Mucosa of descending colon (tissue), 3 donors: ENCODE data around the gene PGLYRP1. TPM values are rescaled to one million over a fixed set of nuclear protein-coding genes. Genes with fewer than 3 reads are reported as not detected.

Experiments
- ATAC-seq: fragments of 200-7000 bp; cut with Tn5 transposase; one replicate; pipeline ENCODE4 v1.9.1; 2020; ENCODE audit warnings: mild to moderate bottlenecking, moderate library complexity
- DNase-seq, 3 donors: peaks; one replicate each; pipeline ENCODE4 v3.0.0-alpha.2; 2020
- H3K36me3 ChIP-seq: fragments of 200-600 bp; one replicate; pipeline ENCODE4 v1.8.0; 2021; ENCODE audit warnings: low read depth, mild to moderate bottlenecking
- H3K4me1 ChIP-seq: fragments of 200-600 bp; one replicate; pipeline ENCODE4 v1.8.0; 2021; ENCODE audit warnings: low read depth, mild to moderate bottlenecking
- H3K4me3 ChIP-seq: fragments of 200-600 bp; one replicate; pipeline ENCODE4 v1.8.0; 2021; ENCODE audit warnings: mild to moderate bottlenecking
- H3K9me3 ChIP-seq: fragments of 200-600 bp; one replicate; pipeline ENCODE4 v1.8.0; 2021; ENCODE audit warnings: mild to moderate bottlenecking
- CTCF ChIP-seq: fragments of 200-600 bp; IDR thresholded peaks from one replicate; pipeline ENCODE4 v1.8.0; 2022; ENCODE audit warnings: antibody characterized with exemption, mild to moderate bottlenecking
- intact Hi-C, 2 donors: fragments of 100-400 bp; cut with DNase I in 1 of 2; cut with micrococcal nuclease in 1 of 2; formaldehyde crosslinking; loops; one replicate each; pipeline versions ENCODE4 v1.11.0 to v1.11.1; 2022; cut with DNase I, micrococcal nuclease
- total RNA-seq, 3 donors: library from RNA; stranded (reverse); fragmentation: NEBNext Ultra II Directional in 2 of 3; extraction: Animal tissue kit (Norgen Biotek cat#: 25700) in 2 of 3; gene quantifications; one replicate each; pipeline versions ENCODE4 v1.2.1 to v1.2.4, GENCODE V29; 2021 to 2023
- donor health status: DM: no; HTN: no; CAD: no; lungs with moderate emphysema.
- donor health status: DM: no; HTN: no; CAD: no.
- donor health status: DM: no; HTN: yes; CAD: no.

The PGLYRP1 gene
- total RNA-seq, 3 donors from 2014 or later, result not detected

- ATAC-seq (no peak), DNase-seq (no peak)
- intact Hi-C loops, result no loop called here
- H3K36me3 ChIP-seq, result no peaks in the 10 kb centered on the region
- no peaks in the 10 kb centered on the region for H3K4me1 ChIP-seq
- H3K9me3 ChIP-seq, result no peaks in the 10 kb centered on the region
- no peak overlapping the region for H3K4me3 ChIP-seq
- no peak for TF ChIP-seq CTCF
These were observed 44.7 kb downstream of the PGLYRP1 start for GRCh38 chr19:45978156-45978555.

GRCh38 chr19:45976178-45976577 is 46.7 kb downstream of the PGLYRP1 start:
- no peak overlapping the region for H3K4me3 ChIP-seq
- no peaks in the 10 kb centered on the region for H3K36me3 ChIP-seq
- no peak for DNase-seq
- H3K9me3 ChIP-seq, result no peaks in the 10 kb centered on the region
- intact Hi-C loops, result no loop called here
- TF ChIP-seq CTCF, result no peak
- H3K4me1 ChIP-seq, result peaks cover 2% of the 10 kb centered on the region
- no peak for ATAC-seq

GRCh38 chr19:45975306-45976070 is 47.4 kb downstream of the PGLYRP1 start:
- H3K36me3 ChIP-seq, result no peaks in the 10 kb centered on the region
- intact Hi-C loops, result no loop called here
- peaks cover 2% of the 10 kb centered on the region for H3K4me1 ChIP-seq
- DNase-seq (no peak), ATAC-seq (no peak)
- no peaks in the 10 kb centered on the region for H3K9me3 ChIP-seq
- no peak for TF ChIP-seq CTCF
- H3K4me3 ChIP-seq, result no peak overlapping the region

- Histone ChIP-seq H3K4me3 (no peak within 1 kb of the TSS), H3K9me3 (no peaks in the 10 kb centered on the region), H3K36me3 (no peaks in the 10 kb centered on the region), H3K4me1 (peaks cover 2% of the 10 kb centered on the region)
- intact Hi-C loops, result no loop called here
- no peak for TF ChIP-seq CTCF
- ATAC-seq (peak; percentile 55), DNase-seq (peak; percentile 32 to 57 (median 54))
These were observed 49.1 kb downstream of the PGLYRP1 start, which contains the start of gene NOVA2 for GRCh38 chr19:45973553-45974338. TSS of gene NOVA2 (minus strand) at chr19:45973865. CDS start at chr19:45973351, 514 bp downstream.

GRCh38 chr19:45972947-45973540 is 49.8 kb downstream of the PGLYRP1 start:
- ATAC-seq, result no peak
- Histone ChIP-seq H3K36me3 (no peaks in the 10 kb centered on the region), H3K4me1 (peaks cover 2% of the 10 kb centered on the region), H3K4me3 (no peak overlapping the region), H3K9me3 (no peaks in the 10 kb centered on the region)
- DNase-seq, result no peak
- no peak for TF ChIP-seq CTCF
- intact Hi-C loops, result no loop called here
